NCI-H1417 treated with DMSO at 0.1 percent for 48 hours (cell line): Measurements from ENCODE around the gene TAX1BP3.

ENCODE experiments used
- DNase-seq: peaks from one replicate; lab custom pipeline; 2025; lab: John Stamatoyannopoulos, UW

The TAX1BP3 gene

GRCh38 chr17:3657874-3658783, 10.2 kb downstream of the TAX1BP3 start:
- DNase-seq, result no peak

- no peak for DNase-seq
These were observed 10.8 kb downstream of the TAX1BP3 start for GRCh38 chr17:3657588-3657869.

- no peak for DNase-seq
These were observed 11.4 kb downstream of the TAX1BP3 start for GRCh38 chr17:3656755-3657587.

GRCh38 chr17:3656353-3656752, 12.0 kb downstream of the TAX1BP3 start:
- DNase-seq, result no peak

- no peak for DNase-seq
These were observed 12.6 kb downstream of the TAX1BP3 start for GRCh38 chr17:3655766-3656165.

GRCh38 chr17:3647769-3648555, 20.4 kb downstream of the TAX1BP3 start:
- DNase-seq, result no peak

- DNase-seq, result no peak
These were observed 21.1 kb downstream of the TAX1BP3 start for GRCh38 chr17:3647251-3647650.

- DNase-seq, result no peak
These were observed 23.1 kb downstream of the TAX1BP3 start for GRCh38 chr17:3645310-3645709.

GRCh38 chr17:3643889-3644349, 24.5 kb downstream of the TAX1BP3 start:
- DNase-seq, result no peak

- no peak for DNase-seq
These were observed 26.5 kb downstream of the TAX1BP3 start for GRCh38 chr17:3641717-3642486.

GRCh38 chr17:3641014-3641413, 27.4 kb downstream of the TAX1BP3 start:
- no peak for DNase-seq

- no peak for DNase-seq
These were observed 28.3 kb downstream of the TAX1BP3 start for GRCh38 chr17:3639981-3640596.

- DNase-seq, result no peak
These were observed 31.4 kb downstream of the TAX1BP3 start for GRCh38 chr17:3636908-3637373.

- DNase-seq, result peak; percentile 68
These were observed 32.0 kb downstream of the TAX1BP3 start, which contains the start of the genes CTNS and SHPK for GRCh38 chr17:3636154-3636907. TSS of gene CTNS (plus strand) at chr17:3636760. CDS start at chr17:3640207, 3,447 bp downstream. TSS of gene SHPK (minus strand) at chr17:3636250. CDS start at chr17:3636219, 31 bp downstream.

GRCh38 chr17:3635474-3636153, 32.8 kb downstream of the TAX1BP3 start:
- DNase-seq, result no peak

GRCh38 chr17:3632287-3632686, 36.1 kb downstream of the TAX1BP3 start:
- DNase-seq, result no peak

GRCh38 chr17:3630781-3631180, 37.6 kb downstream of the TAX1BP3 start:
- no peak for DNase-seq

- DNase-seq, result no peak
These were observed 40.6 kb downstream of the TAX1BP3 start for GRCh38 chr17:3627769-3628167.
